ENCODE data around the gene BTBD1.
A peak's percentile ranks its signal among the peaks of the same experiment; 100 is the strongest.

BTBD1 gene

GRCh38 chr15:82985688-82986441 lies 81.2 kb downstream of the BTBD1 start, which contains the start of gene RAMAC:
RAMAC (plus strand) TSS chr15:82986210; CDS start chr15:82989019, 2,809 bp downstream.
- DNase-seq = peak; percentile 98

- DNase-seq = no peak
Measured at GRCh38 chr15:82980981-82981380, 86.1 kb downstream of the BTBD1 start.

DNA sequence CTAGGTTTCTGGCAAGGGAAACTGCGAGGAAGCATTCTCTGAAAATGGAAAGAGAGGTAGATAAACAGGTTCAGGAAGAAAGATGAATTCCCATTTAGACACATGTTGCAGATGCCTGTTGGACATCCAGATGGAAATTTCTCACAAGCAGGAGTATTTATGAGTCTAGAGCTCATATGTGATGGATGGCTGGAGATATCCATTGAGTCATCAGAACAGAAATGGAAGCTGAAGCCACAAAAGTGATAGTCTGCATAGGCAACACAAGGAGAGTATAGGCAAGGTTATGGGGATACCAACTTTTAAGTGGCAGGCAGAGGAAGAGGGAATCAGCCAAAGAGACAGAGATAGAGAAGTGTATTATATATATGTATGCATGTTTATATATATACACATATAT lies 87.3 kb downstream of the BTBD1 start:
- no peak for DNase-seq

DNA sequence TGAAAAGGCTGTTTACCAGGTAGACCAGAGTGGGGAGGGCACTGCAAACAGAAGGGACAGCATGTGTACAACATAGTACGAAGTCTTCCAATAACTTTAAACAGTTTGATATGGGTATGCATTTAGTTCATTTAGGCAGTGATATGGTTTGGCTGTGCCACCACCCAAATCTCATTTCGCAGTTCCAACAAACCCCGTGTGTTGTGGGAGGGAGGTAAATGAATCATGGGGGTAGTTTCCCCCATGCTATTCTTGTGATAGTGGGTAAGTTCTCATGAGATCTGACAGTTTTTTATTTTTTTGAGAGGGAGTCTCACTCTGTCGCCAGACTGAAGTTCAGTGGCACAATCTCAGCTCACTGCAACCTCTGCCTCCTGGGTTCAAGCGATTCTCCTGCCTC lies 88.6 kb downstream of the BTBD1 start:
- DNase-seq = no peak

GRCh38 chr15:82977076-82977475 lies 90.0 kb downstream of the BTBD1 start:
- DNase-seq = no peak

DNA sequence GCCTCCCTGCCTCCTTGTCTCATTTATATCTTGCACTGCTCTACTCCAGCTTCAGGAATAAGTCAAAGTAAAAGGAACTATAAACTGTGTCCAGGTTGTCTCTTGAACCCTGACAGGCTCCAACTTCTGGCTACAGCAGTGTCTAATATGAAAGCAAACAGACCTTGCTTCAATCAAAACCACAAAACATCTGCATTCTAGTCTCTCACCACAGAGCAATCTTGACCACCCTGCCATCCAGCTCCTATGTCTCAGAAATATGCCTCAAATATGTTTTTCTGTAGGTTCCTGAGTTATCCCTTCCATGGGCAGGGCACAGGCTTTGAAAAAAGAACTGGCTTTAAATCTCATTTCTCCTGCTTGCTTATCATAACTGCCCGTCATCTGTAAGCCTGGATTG lies 94.1 kb downstream of the BTBD1 start:
- DNase-seq = no peak

DNA sequence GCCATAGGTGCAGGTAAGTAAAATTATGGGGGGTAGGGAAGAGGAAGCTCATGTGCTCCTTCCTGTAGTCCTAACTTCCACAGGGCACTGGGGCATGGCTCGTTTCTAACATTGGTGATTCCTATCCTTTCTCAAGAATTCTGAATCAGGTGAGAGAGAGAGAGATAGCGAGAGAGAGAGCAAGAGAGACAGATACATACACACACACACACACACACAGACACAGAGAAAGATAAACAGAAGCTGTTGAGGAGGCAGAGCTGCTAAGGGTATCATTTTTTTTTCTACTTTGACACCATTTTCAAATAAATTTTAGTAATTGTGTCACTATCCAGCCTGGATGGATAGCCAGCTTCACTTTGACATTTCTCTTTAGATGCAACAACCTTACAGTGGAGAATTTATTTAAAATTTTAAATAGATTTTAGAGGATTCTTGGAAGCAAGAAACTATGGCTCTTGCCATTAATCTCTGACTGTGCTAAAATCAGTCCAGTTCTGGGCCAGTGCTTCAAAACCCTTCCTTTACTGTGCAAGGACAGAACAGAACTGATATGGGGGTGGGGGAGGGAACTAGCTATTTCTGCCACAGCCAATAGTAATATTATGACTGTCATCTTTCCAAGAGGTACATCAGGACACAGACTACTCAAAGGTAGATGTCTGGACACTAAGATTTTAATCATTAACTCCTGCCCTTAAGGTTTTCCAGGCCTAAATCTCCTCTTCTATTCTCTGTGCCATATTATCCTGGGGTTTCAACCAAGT lies 95.7 kb downstream of the BTBD1 start:
- DNase-seq = no peak

DNA sequence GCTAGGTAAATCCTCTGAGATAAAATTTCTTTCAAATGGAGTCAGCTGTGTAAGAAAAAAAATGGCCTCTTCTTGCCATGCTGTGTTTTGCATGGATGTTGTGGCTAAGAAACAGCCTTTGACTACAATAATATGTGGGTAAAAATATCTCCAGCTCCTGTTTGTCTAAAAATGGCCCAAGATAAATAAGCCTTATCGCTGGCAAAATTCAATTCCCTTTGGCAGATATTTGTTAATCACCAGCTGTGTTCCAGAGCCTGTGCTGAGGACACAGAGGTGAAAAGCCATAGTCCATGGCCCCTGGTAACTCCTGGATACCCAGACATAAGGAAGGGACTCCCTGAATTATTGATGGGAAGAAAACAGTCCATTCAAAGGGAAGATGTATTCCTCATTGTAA lies 96.4 kb downstream of the BTBD1 start:
- no peak for DNase-seq

DNA sequence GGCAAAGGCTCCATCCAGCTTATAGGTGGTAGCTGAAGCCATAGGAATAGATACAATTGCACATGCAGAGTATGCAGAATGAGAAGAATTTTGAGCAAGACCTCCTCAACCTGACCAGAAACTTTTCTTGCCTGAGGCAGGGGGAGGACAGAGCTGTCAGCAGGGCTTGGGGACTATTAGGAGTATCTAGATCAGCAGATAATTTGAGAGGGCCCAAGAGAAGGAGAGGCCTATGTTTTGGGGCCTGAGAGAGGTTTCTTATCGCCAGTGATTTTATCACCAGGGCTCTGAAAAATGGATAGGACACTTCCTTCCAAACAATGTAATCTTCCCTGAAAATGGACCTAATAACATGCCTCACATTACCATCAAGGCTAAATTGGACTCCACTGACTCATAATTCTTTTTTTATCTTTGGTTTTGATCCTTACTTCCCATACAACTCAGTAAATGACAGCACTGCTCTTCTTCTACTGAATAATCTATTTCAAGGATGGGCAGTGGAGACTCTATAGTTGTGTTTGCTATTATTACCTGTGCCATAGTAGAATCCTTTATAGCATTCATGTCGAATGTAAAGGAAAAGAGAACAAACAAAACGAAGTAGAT lies 96.9 kb downstream of the BTBD1 start:
- DNase-seq = no peak

DNA sequence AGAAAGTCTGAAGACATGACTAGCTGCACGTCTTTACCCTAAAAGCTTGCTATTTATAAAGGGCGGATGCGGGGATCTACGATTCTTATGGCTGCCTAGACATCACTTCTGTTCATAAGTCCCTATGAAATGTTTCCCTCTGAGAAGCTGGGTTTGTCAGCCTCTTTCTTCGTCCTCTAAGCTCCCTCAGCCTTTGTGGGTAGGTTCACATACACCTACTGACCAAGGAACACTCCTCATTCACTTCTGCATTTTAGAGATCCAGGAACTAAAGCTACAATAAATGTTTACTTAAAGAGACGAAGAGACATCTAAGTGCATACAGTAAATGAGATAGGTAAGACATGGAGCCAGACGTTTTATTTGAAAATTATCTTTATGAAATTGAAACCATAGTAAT lies 97.7 kb downstream of the BTBD1 start:
- DNase-seq = no peak

GRCh38 chr15:82968066-82968465 lies 99.0 kb downstream of the BTBD1 start:
- DNase-seq = no peak

- no peak for DNase-seq
Measured at GRCh38 chr15:82966671-82967071, 100.4 kb downstream of the BTBD1 start.

Measured in NCI-H2171 (cell line).